Skeletal muscle tissue (tissue), 4 donors: ENCODE measurements around the gene DYNC1I1. TPM values are rescaled to one million over a fixed set of nuclear protein-coding genes. Genes with fewer than 3 reads are reported as not detected.

Source experiments
- H3K27ac ChIP-seq: one replicate; pipeline ENCODE4 v1.7.0; 2013; ENCODE audit warnings: mild to moderate bottlenecking, low read depth, low read length, inconsistent platforms
- H3K27me3 ChIP-seq, 3 donors: one replicate each; pipeline ENCODE4 v1.7.0; 2013; ENCODE audit warnings: low read length in 3 of 3; ENCODE audit not compliant: control insufficient read depth in 3 of 3, insufficient read depth in 3 of 3
- H3K36me3 ChIP-seq, 3 donors: one replicate each; pipeline ENCODE4 v1.7.0; 2013; ENCODE audit warnings: low read length in 3 of 3; ENCODE audit not compliant: control insufficient read depth in 3 of 3, insufficient read depth in 3 of 3
- H3K4me1 ChIP-seq, 3 donors: one replicate each; pipeline ENCODE4 v1.7.0; 2013; ENCODE audit warnings: low read length in 3 of 3, mild to moderate bottlenecking in 3 of 3; ENCODE audit not compliant: control insufficient read depth in 3 of 3, insufficient read depth in 3 of 3
- H3K4me3 ChIP-seq, 3 donors: one replicate each; pipeline ENCODE4 v1.7.0; 2013; ENCODE audit warnings: low read length in 3 of 3
- H3K9ac ChIP-seq, 3 donors: one replicate each; pipeline ENCODE4 v1.7.0; 2013; ENCODE audit warnings: low read length in 3 of 3, mild to moderate bottlenecking in 3 of 3, moderate library complexity in 2 of 3, low read depth in 1 of 3
- H3K9me3 ChIP-seq, 3 donors: one replicate each; pipeline ENCODE4 v1.7.0; 2013; ENCODE audit warnings: low read length in 3 of 3; ENCODE audit not compliant: control insufficient read depth in 3 of 3
- total RNA-seq: library from RNA; depleted of rRNA; stranded (reverse); fragments of >200 nt; gene quantifications from one replicate; pipeline ENCODE4 v1.2.3, GENCODE V29; 2014
- donor health status: Osteomylitis.

Gene DYNC1I1
- total RNA-seq, 1 donor from 2014 or later = 1.6 TPM

- Histone ChIP-seq H3K4me1 (no peaks in the 10 kb centered on the region), H3K9me3 (no peaks in the 10 kb centered on the region), H3K36me3 (no peaks in the 10 kb centered on the region), H3K27ac (no peak overlapping the region), H3K4me3 (no peak overlapping the region), H3K9ac (no peak overlapping the region), H3K27me3 (no peaks in the 10 kb centered on the region)
Measured at GRCh38 chr7:96045919-96046318, 273.6 kb downstream of the DYNC1I1 start.

- Histone ChIP-seq H3K9ac (no peak overlapping the region), H3K4me1 (no peaks in the 10 kb centered on the region), H3K36me3 (no peaks in the 10 kb centered on the region), H3K4me3 (no peak overlapping the region), H3K27ac (no peak overlapping the region), H3K9me3 (no peaks in the 10 kb centered on the region), H3K27me3 (no peaks in the 10 kb centered on the region)
Measured at GRCh38 chr7:96052289-96052688, 279.9 kb downstream of the DYNC1I1 start.

DNA sequence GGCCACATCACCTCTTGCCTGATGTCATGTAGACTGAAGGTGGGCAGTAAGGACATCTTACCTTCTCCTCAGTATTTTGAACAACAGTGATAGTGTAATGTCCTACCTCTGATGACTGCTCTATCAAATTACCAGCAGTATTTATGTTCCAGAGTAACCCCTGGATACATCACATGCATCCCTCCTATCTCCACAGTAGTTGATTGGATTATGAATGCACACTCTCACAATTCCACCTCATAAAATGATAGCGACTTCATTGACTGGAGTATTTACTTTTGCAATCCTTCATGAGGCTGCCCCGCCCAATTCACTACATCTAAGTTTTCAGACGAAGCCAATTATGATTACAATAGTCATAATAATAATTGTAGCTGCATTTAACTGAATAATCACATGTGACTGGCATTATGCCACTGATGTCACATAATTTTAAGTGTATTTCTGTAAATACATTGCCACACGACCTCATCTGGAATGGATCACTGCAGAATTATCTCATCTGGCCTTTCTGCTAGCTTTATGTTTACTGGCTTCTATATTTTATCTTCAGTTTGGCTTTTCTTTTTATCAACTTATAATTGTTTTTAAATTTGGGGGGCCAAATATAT is 280.6 kb downstream of the DYNC1I1 start:
- H3K36me3 ChIP-seq = no peaks in the 10 kb centered on the region
- no peaks in the 10 kb centered on the region for H3K9me3 ChIP-seq
- H3K27ac ChIP-seq = no peak overlapping the region
- no peaks in the 10 kb centered on the region for H3K4me1 ChIP-seq
- H3K9ac ChIP-seq = no peak overlapping the region
- H3K27me3 ChIP-seq = no peaks in the 10 kb centered on the region
- no peak overlapping the region for H3K4me3 ChIP-seq

DNA sequence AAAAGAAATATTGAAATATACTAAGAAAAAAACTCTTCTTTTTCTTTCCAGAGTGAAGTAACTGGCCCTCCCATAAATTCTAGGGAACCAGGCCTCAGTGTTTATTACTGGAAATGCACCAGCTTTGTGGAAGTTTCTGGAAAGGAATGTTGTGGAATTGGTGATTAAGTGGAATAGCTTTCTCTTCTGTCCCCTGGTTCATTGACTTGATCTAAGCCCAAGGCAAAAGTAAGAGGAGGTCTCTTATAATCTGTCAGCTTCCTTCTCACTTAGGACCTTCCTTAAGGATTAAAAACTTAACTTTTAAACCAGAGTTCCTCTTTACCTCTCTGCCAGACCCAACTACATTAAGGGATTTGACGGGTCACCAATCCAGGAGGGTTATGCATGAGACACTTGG is 283.4 kb downstream of the DYNC1I1 start:
- Histone ChIP-seq H3K9ac (no peak overlapping the region), H3K27ac (no peak overlapping the region), H3K9me3 (no peaks in the 10 kb centered on the region), H3K4me3 (no peak overlapping the region), H3K4me1 (no peaks in the 10 kb centered on the region), H3K27me3 (no peaks in the 10 kb centered on the region), H3K36me3 (no peaks in the 10 kb centered on the region)

DNA sequence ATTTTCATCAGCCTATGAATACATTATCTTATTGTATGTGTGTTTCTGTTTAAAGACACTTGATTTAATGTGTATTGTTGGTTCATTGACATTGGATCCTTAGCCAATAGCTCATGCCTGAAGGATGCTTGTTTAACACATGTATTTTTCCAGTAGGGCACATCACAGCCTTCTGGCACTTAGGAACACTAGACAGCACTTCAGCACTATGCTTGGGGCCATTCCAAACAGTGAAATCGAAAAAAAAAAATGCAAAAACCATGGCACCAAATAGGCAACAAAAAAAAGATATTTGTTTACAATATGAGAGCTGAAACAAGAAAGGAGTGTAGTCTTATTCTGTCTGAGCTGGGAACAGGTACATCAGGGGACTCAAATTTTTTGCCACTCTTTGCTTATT is 286.7 kb downstream of the DYNC1I1 start:
- Histone ChIP-seq H3K4me3 (no peak overlapping the region), H3K27me3 (no peaks in the 10 kb centered on the region), H3K27ac (no peak overlapping the region), H3K9me3 (no peaks in the 10 kb centered on the region), H3K4me1 (no peaks in the 10 kb centered on the region), H3K9ac (no peak overlapping the region), H3K36me3 (no peaks in the 10 kb centered on the region)

DNA sequence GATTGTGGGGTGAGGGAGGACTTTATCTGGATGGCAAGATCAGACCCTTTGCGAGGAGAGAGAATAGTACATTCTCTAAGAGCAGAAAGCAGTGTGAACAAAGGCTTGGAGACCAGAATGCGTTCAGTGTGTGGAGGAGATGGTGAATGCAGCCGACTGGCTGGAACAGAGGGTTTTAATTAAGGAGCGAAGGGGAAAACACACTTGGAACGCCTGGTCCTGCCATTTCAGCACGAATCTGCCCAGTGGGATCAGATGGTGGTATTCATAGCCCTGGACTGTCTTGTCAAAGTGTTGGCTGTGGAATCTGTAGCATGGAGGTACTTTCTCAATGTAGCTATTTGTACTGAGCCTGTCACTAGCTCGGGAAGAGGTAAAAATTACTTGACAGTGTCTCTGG is 288.7 kb downstream of the DYNC1I1 start:
- Histone ChIP-seq H3K36me3 (no peaks in the 10 kb centered on the region), H3K27ac (no peak overlapping the region), H3K4me1 (no peaks in the 10 kb centered on the region), H3K4me3 (no peak overlapping the region), H3K9me3 (no peaks in the 10 kb centered on the region), H3K9ac (no peak overlapping the region), H3K27me3 (no peaks in the 10 kb centered on the region)

GRCh38 chr7:96061844-96062243 is 289.5 kb downstream of the DYNC1I1 start:
- Histone ChIP-seq H3K4me1 (no peaks in the 10 kb centered on the region), H3K36me3 (no peaks in the 10 kb centered on the region), H3K27ac (no peak overlapping the region), H3K27me3 (no peaks in the 10 kb centered on the region), H3K9me3 (no peaks in the 10 kb centered on the region), H3K9ac (no peak overlapping the region), H3K4me3 (no peak overlapping the region)

GRCh38 chr7:96067321-96067720 is 295.0 kb downstream of the DYNC1I1 start:
- no peaks in the 10 kb centered on the region for H3K4me1 ChIP-seq
- no peak overlapping the region for H3K4me3 ChIP-seq
- H3K27me3 ChIP-seq = no peaks in the 10 kb centered on the region

DNA sequence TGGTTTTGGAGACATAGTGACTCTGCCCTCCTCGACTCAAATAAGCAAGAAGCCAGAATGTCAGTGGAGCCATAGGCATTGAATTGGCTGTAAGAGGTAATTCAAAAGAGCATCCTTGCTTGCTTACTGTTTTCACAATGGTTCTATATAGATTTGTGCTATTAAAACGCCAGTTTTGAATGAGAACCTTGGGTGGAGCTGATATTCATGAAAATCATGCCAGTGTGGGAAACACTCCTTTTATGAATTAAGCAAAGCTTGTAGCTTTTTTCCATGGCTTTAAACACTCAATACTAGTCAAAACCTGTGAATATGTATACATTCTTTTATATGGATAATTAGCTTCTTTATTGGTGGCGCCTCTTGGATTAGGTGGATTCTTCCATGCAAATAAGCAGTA is 297.0 kb downstream of the DYNC1I1 start:
- Histone ChIP-seq H3K9me3 (no peaks in the 10 kb centered on the region), H3K36me3 (no peaks in the 10 kb centered on the region), H3K4me3 (no peak overlapping the region), H3K27me3 (no peaks in the 10 kb centered on the region), H3K4me1 (no peaks in the 10 kb centered on the region), H3K9ac (no peak overlapping the region), H3K27ac (no peak overlapping the region)

More at GRCh38 chr7:96067321-96067720, 295.0 kb downstream of the DYNC1I1 start:
- no peaks in the 10 kb centered on the region for H3K9me3 ChIP-seq
- no peaks in the 10 kb centered on the region for H3K36me3 ChIP-seq
- H3K9ac ChIP-seq = no peak overlapping the region
- H3K27ac ChIP-seq = no peak overlapping the region

DNA sequence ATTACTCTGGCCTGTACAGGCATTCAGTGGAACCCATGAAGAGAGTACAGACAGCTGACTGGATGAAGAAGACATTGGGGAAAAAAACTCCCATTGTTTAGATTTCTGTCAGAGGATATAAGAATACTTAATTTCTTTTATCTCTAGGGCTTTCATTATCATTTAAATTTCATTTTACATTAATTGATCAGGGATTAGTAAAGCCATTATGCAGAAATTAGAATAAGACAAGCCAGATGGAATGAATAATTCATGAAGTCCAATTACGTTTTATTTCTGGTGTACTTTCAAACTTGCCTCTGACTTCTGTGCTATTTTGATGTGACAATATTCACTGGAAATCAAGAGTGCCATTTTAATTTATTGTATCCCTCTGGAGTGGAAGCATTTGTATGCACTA is 302.5 kb downstream of the DYNC1I1 start:
- H3K27me3 ChIP-seq = peaks cover 7 to 20% (median 7%) of the 10 kb centered on the region in 3 donors
- H3K4me1 ChIP-seq = peaks cover 5 to 6% (median 5%) of the 10 kb centered on the region in 3 donors
- peak overlapping the region in 1 of 3 donors; percentile 46 for H3K9ac ChIP-seq
- H3K27ac ChIP-seq = no peak overlapping the region
- H3K36me3 ChIP-seq = no peaks in the 10 kb centered on the region
- H3K9me3 ChIP-seq = no peaks in the 10 kb centered on the region
- no peak overlapping the region for H3K4me3 ChIP-seq
